GM12873 (cell line): Measurements from ENCODE around the gene DOK4.

Source experiments
- CTCF ChIP-seq: IDR thresholded peaks from 2 replicates; pipeline ENCODE4 v1.5.1; 2012; ENCODE audit warnings: low read depth, mild to moderate bottlenecking, moderate library complexity, low read length, control low read depth; ENCODE audit not compliant: insufficient read depth; ENCODE audit errors: missing control alignments

Gene DOK4

GRCh38 chr16:57493767-57494166 is 7.5 kb upstream of the DOK4 start:
- TF ChIP-seq CTCF: no peak

- no peak for TF ChIP-seq CTCF
These were observed 2.9 kb upstream of the DOK4 start for GRCh38 chr16:57489229-57489628.

GRCh38 chr16:57486858-57487834 is 853 bp upstream of the DOK4 start:
- no peak for TF ChIP-seq CTCF

GRCh38 chr16:57485091-57485915 is 990 bp downstream of the DOK4 start:
- TF ChIP-seq CTCF: no peak

GRCh38 chr16:57484515-57485005 is 1.7 kb downstream of the DOK4 start:
- no peak for TF ChIP-seq CTCF

- TF ChIP-seq CTCF: no peak
These were observed 2.4 kb downstream of the DOK4 start for GRCh38 chr16:57483725-57484514.
